GM12874 (cell line): ENCODE results near the gene UCHL1.

Source experiments
- CTCF ChIP-seq: IDR thresholded peaks from 2 replicates; pipeline ENCODE4 v1.5.1; 2011; ENCODE audit warnings: low read depth, mild to moderate bottlenecking, control low read depth, low read length, moderate library complexity; ENCODE audit not compliant: insufficient read depth

UCHL1 gene

GRCh38 chr4:41290479-41290878 is 33.8 kb downstream of the UCHL1 start:
- no peak for TF ChIP-seq CTCF

- no peak for TF ChIP-seq CTCF
Observed at GRCh38 chr4:41294445-41295062, 37.8 kb downstream of the UCHL1 start.

- TF ChIP-seq CTCF = no peak
Observed at GRCh38 chr4:41296995-41297394, 40.3 kb downstream of the UCHL1 start.

- no peak for TF ChIP-seq CTCF
Observed at GRCh38 chr4:41297832-41298231, 41.1 kb downstream of the UCHL1 start.

- TF ChIP-seq CTCF = no peak
Observed at GRCh38 chr4:41299486-41299885, 42.8 kb downstream of the UCHL1 start.

- TF ChIP-seq CTCF = no peak
Observed at GRCh38 chr4:41301137-41301536, 44.4 kb downstream of the UCHL1 start.

GRCh38 chr4:41303372-41304118 is 46.8 kb downstream of the UCHL1 start:
- no peak for TF ChIP-seq CTCF
